ENCODE results near the gene L1TD1. TPM values are rescaled to one million over a fixed set of nuclear protein-coding genes. Genes with fewer than 3 reads are reported as not detected.

L1TD1 gene, protein sequence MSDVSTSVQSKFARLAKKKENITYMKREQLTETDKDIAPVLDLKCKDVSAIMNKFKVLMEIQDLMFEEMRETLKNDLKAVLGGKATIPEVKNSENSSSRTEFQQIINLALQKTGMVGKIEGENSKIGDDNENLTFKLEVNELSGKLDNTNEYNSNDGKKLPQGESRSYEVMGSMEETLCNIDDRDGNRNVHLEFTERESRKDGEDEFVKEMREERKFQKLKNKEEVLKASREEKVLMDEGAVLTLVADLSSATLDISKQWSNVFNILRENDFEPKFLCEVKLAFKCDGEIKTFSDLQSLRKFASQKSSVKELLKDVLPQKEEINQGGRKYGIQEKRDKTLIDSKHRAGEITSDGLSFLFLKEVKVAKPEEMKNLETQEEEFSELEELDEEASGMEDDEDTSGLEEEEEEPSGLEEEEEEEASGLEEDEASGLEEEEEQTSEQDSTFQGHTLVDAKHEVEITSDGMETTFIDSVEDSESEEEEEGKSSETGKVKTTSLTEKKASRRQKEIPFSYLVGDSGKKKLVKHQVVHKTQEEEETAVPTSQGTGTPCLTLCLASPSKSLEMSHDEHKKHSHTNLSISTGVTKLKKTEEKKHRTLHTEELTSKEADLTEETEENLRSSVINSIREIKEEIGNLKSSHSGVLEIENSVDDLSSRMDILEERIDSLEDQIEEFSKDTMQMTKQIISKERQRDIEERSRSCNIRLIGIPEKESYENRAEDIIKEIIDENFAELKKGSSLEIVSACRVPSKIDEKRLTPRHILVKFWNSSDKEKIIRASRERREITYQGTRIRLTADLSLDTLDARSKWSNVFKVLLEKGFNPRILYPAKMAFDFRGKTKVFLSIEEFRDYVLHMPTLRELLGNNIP
- polyA plus RNA-seq (not detected in 2 replicates), polyA minus RNA-seq (not detected in 2 replicates)

- Histone ChIP-seq H3K36me3 (ENCODE audit: insufficient read depth, low read length) (no peaks in the 10 kb centered on the region), H3K9me3 (ENCODE audit: low read length) (peaks cover 7% of the 10 kb centered on the region), H3K9ac (ENCODE audit: low read length) (no peak within 1 kb of the TSS), H3K79me2 (replicated peaks; ENCODE audit: insufficient read depth, low read length) (no peaks in the 10 kb centered on the region), H3K9me2 (ENCODE audit: insufficient read depth, low read length) (no peaks in the 10 kb centered on the region), H3K4me3 (ENCODE audit: low read length) (no peak within 1 kb of the TSS), H3F3A (ENCODE audit: insufficient read depth, low read length, poor library complexity, severe bottlenecking) (no peaks in the 10 kb centered on the region), H3K27ac (ENCODE audit: low read length) (no peak within 1 kb of the TSS), H3K4me2 (ENCODE audit: low read length) (no peak within 1 kb of the TSS), H3K27me3 (ENCODE audit: insufficient read depth, low read depth, low read length) (peaks cover 20% of the 10 kb centered on the region), H2AFZ (ENCODE audit: low read depth, low read length) (no peak within 1 kb of the TSS), H4K20me1 (ENCODE audit: insufficient read depth) (no peaks in the 10 kb centered on the region)
- TF ChIP-seq EP300 (conservative IDR thresholded peaks at IDR 0.05; ENCODE audit: poor library complexity, severe bottlenecking) (no peak), SMC3 (conservative IDR thresholded peaks at IDR 0.05; ENCODE audit: poor library complexity) (no peak), TAF1 (IDR thresholded peaks at IDR 0.05; ENCODE audit: low read depth) (no peak), EZH2 (IDR thresholded peaks at IDR 0.05; ENCODE audit: borderline replicate concordance, insufficient read depth, low read length, poor library complexity, severe bottlenecking) (no peak), MXI1 (conservative IDR thresholded peaks at IDR 0.05; ENCODE audit: poor library complexity, severe bottlenecking) (no peak), POLR2AphosphoS5 (IDR thresholded peaks at IDR 0.05) (no peak), RAD21 (conservative IDR thresholded peaks at IDR 0.05) (no peak)
- TF ChIP-seq, protein P1, sequence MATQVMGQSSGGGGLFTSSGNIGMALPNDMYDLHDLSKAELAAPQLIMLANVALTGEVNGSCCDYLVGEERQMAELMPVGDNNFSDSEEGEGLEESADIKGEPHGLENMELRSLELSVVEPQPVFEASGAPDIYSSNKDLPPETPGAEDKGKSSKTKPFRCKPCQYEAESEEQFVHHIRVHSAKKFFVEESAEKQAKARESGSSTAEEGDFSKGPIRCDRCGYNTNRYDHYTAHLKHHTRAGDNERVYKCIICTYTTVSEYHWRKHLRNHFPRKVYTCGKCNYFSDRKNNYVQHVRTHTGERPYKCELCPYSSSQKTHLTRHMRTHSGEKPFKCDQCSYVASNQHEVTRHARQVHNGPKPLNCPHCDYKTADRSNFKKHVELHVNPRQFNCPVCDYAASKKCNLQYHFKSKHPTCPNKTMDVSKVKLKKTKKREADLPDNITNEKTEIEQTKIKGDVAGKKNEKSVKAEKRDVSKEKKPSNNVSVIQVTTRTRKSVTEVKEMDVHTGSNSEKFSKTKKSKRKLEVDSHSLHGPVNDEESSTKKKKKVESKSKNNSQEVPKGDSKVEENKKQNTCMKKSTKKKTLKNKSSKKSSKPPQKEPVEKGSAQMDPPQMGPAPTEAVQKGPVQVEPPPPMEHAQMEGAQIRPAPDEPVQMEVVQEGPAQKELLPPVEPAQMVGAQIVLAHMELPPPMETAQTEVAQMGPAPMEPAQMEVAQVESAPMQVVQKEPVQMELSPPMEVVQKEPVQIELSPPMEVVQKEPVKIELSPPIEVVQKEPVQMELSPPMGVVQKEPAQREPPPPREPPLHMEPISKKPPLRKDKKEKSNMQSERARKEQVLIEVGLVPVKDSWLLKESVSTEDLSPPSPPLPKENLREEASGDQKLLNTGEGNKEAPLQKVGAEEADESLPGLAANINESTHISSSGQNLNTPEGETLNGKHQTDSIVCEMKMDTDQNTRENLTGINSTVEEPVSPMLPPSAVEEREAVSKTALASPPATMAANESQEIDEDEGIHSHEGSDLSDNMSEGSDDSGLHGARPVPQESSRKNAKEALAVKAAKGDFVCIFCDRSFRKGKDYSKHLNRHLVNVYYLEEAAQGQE (IDR thresholded peaks at IDR 0.05; ENCODE audit: borderline replicate concordance), result no peak
- TF ChIP-seq, protein P2, sequence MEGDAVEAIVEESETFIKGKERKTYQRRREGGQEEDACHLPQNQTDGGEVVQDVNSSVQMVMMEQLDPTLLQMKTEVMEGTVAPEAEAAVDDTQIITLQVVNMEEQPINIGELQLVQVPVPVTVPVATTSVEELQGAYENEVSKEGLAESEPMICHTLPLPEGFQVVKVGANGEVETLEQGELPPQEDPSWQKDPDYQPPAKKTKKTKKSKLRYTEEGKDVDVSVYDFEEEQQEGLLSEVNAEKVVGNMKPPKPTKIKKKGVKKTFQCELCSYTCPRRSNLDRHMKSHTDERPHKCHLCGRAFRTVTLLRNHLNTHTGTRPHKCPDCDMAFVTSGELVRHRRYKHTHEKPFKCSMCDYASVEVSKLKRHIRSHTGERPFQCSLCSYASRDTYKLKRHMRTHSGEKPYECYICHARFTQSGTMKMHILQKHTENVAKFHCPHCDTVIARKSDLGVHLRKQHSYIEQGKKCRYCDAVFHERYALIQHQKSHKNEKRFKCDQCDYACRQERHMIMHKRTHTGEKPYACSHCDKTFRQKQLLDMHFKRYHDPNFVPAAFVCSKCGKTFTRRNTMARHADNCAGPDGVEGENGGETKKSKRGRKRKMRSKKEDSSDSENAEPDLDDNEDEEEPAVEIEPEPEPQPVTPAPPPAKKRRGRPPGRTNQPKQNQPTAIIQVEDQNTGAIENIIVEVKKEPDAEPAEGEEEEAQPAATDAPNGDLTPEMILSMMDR (IDR thresholded peaks at IDR 0.05; ENCODE audit: poor library complexity, severe bottlenecking), result no peak
Measured at GRCh38 chr1:62194651-62195544, at the start of gene L1TD1. Gene L1TD1 (plus strand): TSS chr1:62194849. CDS start chr1:62206629, 11,780 bp downstream.

Measured in neural cell (in vitro differentiated cells).